ENCODE results near the gene SETD9. TPM values are rescaled to one million over a fixed set of nuclear protein-coding genes. Genes with fewer than 3 reads are reported as not detected.

The SETD9 gene
- total RNA-seq, 3 donors from 2014 or later = 11.1 to 23.8 (median 18.9) TPM

- ATAC-seq (peak; percentile 3), DNase-seq (no peak)
- H3K9me3 ChIP-seq = no peaks in the 10 kb centered on the region
- no peak overlapping the region for H3K4me3 ChIP-seq
- no peaks in the 10 kb centered on the region for H3K36me3 ChIP-seq (ENCODE audit: low read depth)
- intact Hi-C loops (cut with DNase I, micrococcal nuclease) = no loop called here
- no peak for TF ChIP-seq CTCF (IDR thresholded peaks at IDR 0.05)
- peaks cover 15% of the 10 kb centered on the region for H3K4me1 ChIP-seq (ENCODE audit: low read depth)
Measured at GRCh38 chr5:56962286-56962685, 52.9 kb downstream of the SETD9 start.

- TF ChIP-seq CTCF (IDR thresholded peaks at IDR 0.05) = no peak
- peaks cover 11% of the 10 kb centered on the region for H3K4me1 ChIP-seq (ENCODE audit: low read depth)
- H3K36me3 ChIP-seq (ENCODE audit: low read depth) = no peaks in the 10 kb centered on the region
- no peaks in the 10 kb centered on the region for H3K9me3 ChIP-seq
- DNase-seq (no peak), ATAC-seq (no peak)
- intact Hi-C loops (cut with DNase I, micrococcal nuclease) = no loop called here
- H3K4me3 ChIP-seq = no peak overlapping the region
Measured at GRCh38 chr5:56963246-56963645, 53.9 kb downstream of the SETD9 start.

- DNase-seq = no peak
- Histone ChIP-seq H3K9me3 (no peaks in the 10 kb centered on the region), H3K4me1 (ENCODE audit: low read depth) (peaks cover 11% of the 10 kb centered on the region), H3K4me3 (no peak overlapping the region), H3K36me3 (ENCODE audit: low read depth) (no peaks in the 10 kb centered on the region)
- peak; percentile 91 for ATAC-seq
- TF ChIP-seq CTCF (IDR thresholded peaks at IDR 0.05) = no peak
- intact Hi-C loops (cut with DNase I, micrococcal nuclease) = no loop called here
Measured at GRCh38 chr5:56964173-56964572, 54.8 kb downstream of the SETD9 start.

Other genes starting within 250 kb of the SETD9 start
- gene MAP3K1, start 94.0 kb upstream of the SETD9 start, total RNA-seq = 10 to 100 TPM; 11.1 to 12.2 (median 11.5) TPM
- gene MIER3, start 42.5 kb downstream of the SETD9 start, total RNA-seq = 100 to 1,000 TPM in 2 of 3 donors, 10 to 100 TPM in 1; 95.6 to 171 (median 100) TPM